ENCODE results near the gene COL4A1.

DNA sequence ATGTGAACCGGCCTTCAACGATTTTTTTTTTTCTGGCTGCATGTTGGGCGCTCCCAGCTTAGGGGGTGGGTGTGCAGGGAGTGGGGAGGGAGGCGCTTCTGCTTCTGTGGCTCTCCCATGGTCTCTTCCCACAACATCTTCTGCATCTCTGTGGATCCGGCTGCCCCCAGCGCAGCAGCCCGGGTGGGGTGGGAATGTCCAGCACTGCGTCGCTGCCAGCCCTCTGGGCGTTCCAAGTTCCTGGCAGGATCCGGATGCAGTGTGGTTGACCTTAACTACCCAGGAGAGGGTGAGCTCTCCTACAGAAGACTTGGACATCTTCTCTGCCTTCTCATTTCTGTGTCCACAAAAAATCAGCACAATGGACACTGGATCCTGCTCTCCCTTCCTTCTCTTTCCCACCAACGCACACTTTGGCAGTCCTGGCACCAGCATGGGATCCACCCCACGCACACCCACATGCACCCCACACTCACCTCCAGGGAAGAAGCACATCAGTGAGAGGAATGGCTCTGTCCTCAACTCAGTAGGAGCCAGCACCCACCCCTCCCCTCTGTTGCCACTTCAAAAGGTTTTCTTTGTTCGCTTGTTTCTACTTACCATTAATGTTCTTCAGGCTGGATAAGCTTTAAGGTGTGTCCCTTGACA is 177.3 kb downstream of the COL4A1 start:
- no peak for TF ChIP-seq SIN3A (IDR thresholded peaks at IDR 0.05; ENCODE audit: borderline replicate concordance, low read depth, low read length)
- TF ChIP-seq EP300 (IDR thresholded peaks at IDR 0.05; ENCODE audit: borderline replicate concordance in 1 of 2, low read depth in 1 of 2, low read length in 1 of 2), result no peak
- TF ChIP-seq, protein P1, sequence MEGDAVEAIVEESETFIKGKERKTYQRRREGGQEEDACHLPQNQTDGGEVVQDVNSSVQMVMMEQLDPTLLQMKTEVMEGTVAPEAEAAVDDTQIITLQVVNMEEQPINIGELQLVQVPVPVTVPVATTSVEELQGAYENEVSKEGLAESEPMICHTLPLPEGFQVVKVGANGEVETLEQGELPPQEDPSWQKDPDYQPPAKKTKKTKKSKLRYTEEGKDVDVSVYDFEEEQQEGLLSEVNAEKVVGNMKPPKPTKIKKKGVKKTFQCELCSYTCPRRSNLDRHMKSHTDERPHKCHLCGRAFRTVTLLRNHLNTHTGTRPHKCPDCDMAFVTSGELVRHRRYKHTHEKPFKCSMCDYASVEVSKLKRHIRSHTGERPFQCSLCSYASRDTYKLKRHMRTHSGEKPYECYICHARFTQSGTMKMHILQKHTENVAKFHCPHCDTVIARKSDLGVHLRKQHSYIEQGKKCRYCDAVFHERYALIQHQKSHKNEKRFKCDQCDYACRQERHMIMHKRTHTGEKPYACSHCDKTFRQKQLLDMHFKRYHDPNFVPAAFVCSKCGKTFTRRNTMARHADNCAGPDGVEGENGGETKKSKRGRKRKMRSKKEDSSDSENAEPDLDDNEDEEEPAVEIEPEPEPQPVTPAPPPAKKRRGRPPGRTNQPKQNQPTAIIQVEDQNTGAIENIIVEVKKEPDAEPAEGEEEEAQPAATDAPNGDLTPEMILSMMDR (IDR thresholded peaks at IDR 0.05), result no peak
- TF ChIP-seq POLR2AphosphoS5 (IDR thresholded peaks at IDR 0.05; ENCODE audit: low read depth, low read length), result no peak
- TF ChIP-seq RXRA (IDR thresholded peaks at IDR 0.05; ENCODE audit: borderline replicate concordance, low read depth), result no peak
- no peak for TF ChIP-seq GABPA (IDR thresholded peaks at IDR 0.05; ENCODE audit: low read depth)
- TF ChIP-seq TCF12 (IDR thresholded peaks at IDR 0.05), result no peak
- no peak for TF ChIP-seq FOXJ3 (CRISPR knock-in tag; IDR thresholded peaks at IDR 0.05)
